Naive B cell (primary cell): ENCODE data around the gene ZC3H11A. TPM values are rescaled to one million over a fixed set of nuclear protein-coding genes. Genes with fewer than 3 reads are reported as not detected.

ENCODE experiments used
- ATAC-seq, 2 donors: fragments of 150-1000 bp; cut with Tn5 transposase; 2 replicates each; pipeline ENCODE4 v1.10.0; 2021; ENCODE audit warnings: low read depth in 2 of 2, mild to moderate bottlenecking in 2 of 2, moderate library complexity in 2 of 2
- DNase-seq: peaks from one replicate; pipeline ENCODE4 v3.0.0; 2022
- H3K27ac Mint-ChIP-seq, 6 donors: one replicate each; pipeline ENCODE4 v1.8.0; 2020 to 2022; ENCODE audit warnings: mild to moderate bottlenecking in 6 of 6, mixed read lengths in 6 of 6, moderate library complexity in 5 of 6, inconsistent platforms in 2 of 6
- H3K27me3 Mint-ChIP-seq, 3 donors: one replicate each; pipeline ENCODE4 v1.8.0; 2021 to 2022; ENCODE audit warnings: mixed read lengths in 3 of 3, mild to moderate bottlenecking in 1 of 3
- H3K36me3 Mint-ChIP-seq, 2 donors: one replicate each; pipeline ENCODE4 v1.8.0; 2020 to 2022; ENCODE audit warnings: mixed read lengths in 2 of 2, inconsistent platforms in 1 of 2, mild to moderate bottlenecking in 1 of 2
- H3K4me1 Mint-ChIP-seq, 3 donors: one replicate each; pipeline ENCODE4 v1.8.0; 2020 to 2022; ENCODE audit warnings: mixed read lengths in 3 of 3, inconsistent platforms in 1 of 3, mild to moderate bottlenecking in 1 of 3, moderate library complexity in 1 of 3
- H3K4me3 Mint-ChIP-seq, 8 donors: one replicate each; pipeline ENCODE4 v1.8.0; 2020 to 2022; ENCODE audit warnings: mild to moderate bottlenecking in 8 of 8, mixed read lengths in 8 of 8, moderate library complexity in 8 of 8, inconsistent platforms in 2 of 8
- H3K9me3 Mint-ChIP-seq, 7 donors: one replicate each; pipeline ENCODE4 v1.8.0; 2020 to 2022; ENCODE audit warnings: mixed read lengths in 7 of 7, mild to moderate bottlenecking in 5 of 7, inconsistent platforms in 2 of 7, moderate library complexity in 1 of 7
- polyA plus RNA-seq, 6 donors: library from polyadenylated mRNA; unstranded; fragments of 300-500 nt; fragmentation: Illumina TruSeq; gene quantifications; one replicate each; pipeline ENCODE4 v1.2.3, GENCODE V29; 2021; ENCODE audit warnings: low read depth in 6 of 6

ZC3H11A gene
- polyA plus RNA-seq, 6 donors from 2014 or later, result 39.1 to 61.9 (median 47.4) TPM

DNA sequence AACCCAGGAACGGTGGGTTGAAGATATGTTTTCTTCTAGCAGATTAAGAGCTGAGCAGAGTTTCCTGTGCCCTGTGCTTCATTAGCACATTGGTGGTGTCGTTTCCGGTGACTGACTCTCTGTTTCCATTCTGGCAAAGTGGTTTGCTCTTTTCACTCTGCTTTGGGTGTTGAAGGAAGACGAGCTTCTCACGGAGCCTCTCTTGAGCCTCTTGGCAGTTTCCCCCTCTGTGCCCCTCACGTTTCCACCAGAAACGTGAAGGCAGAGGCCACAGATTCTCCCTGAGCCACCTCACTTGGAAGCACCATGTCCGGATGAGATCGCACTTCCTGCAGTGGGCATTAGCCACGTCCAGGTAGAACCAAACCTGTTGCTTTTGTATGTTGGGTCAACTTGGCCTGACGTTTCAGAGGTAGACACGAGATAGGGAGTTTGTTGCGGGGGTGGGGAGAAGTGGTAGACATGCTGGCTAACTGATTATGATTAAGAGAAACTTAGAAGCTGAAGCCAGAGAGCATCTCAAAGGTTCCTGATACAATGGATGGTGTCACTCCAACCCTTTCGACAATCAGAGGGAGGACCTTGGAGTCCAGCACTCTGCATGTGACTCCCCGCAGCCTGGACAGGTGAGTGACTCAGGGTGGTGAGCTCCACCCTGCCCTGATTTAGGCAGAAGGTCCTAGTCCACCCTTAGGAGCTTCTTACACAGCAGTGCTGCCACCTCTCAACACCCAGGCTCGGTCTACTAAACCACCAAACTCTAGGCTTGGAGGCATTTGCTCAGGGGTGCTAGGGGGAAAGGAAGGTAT, 30.2 kb upstream of the ZC3H11A start, which contains the start of gene LAX1:
Gene LAX1, plus strand, starts transcription at position 155 of the 809 bp plus-strand sequence. Its CDS starts 383 bp downstream, at position 538.
- H3K27me3 Mint-ChIP-seq, result peaks cover 0 to 5% (median 0%) of the 10 kb centered on the region in 3 donors
- ATAC-seq (peak; percentile 88 to 91), DNase-seq (peak; percentile 35)
- H3K4me1 Mint-ChIP-seq, result peaks cover 16 to 34% (median 18%) of the 10 kb centered on the region in 3 donors
- H3K4me3 Mint-ChIP-seq, result peak within 1 kb of the TSS; percentile 81 to 93 (median 87)
- no peaks in the 10 kb centered on the region for H3K9me3 Mint-ChIP-seq
- H3K27ac Mint-ChIP-seq, result peak within 1 kb of the TSS; percentile 68 to 93 (median 90)
- peaks cover 0 to 7% of the 10 kb centered on the region in 2 donors for H3K36me3 Mint-ChIP-seq

- ATAC-seq, result no peak
- no peak for DNase-seq
- peak overlapping the region in 3 of 6 donors; percentile 48 to 83 (median 62) for H3K27ac Mint-ChIP-seq
- no peaks in the 10 kb centered on the region for H3K9me3 Mint-ChIP-seq
- H3K4me1 Mint-ChIP-seq, result peaks cover 16 to 34% (median 17%) of the 10 kb centered on the region in 3 donors
- peaks cover 0 to 7% of the 10 kb centered on the region in 2 donors for H3K36me3 Mint-ChIP-seq
- peaks cover 0 to 11% (median 4%) of the 10 kb centered on the region in 3 donors for H3K27me3 Mint-ChIP-seq
- peak overlapping the region in 1 of 8 donors; percentile 45 for H3K4me3 Mint-ChIP-seq
Measured at GRCh38 chr1:203768256-203768655, 27.2 kb upstream of the ZC3H11A start.

DNA sequence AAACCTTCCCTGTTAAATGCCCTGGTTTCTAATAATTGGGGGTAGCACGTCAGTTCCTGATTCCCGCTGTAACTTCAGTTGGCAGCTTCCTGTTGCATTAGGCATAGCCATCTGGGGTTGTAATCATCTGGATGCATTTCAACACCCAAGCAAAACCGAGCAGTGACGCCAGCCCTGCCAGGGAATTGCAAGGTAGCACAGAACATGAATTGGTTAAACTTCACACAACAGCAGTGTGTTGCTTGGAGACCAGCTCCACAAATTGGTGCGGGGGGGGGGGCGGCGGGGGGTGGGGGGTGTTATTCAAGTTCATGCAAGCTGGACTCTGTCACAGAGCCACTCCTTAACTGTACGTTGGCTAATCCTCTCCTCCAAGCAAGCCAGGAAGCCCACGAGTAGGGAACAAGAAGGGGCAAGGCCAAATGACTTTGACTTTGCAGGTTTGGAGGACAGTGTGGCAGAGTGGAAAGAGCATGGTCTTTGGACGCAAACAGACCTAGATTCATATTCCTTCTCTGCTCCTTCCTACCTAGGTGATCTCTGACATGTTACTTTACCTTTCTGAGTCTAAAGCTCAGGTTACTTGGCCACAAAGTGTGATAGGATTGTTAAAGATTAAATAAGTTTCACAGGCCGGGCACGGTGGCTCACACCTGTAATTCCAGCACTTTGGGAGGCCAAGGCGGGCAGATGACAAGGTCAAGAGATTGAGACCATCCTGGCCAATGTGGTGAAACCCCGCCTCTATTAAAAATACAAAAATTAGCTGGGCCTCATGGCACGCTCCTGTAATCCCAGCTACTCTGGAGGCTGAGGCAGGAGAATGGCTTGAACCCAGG, 25.7 kb upstream of the ZC3H11A start:
- DNase-seq, result no peak
- Mint-ChIP-seq H3K9me3 (no peaks in the 10 kb centered on the region), H3K36me3 (peaks cover 0 to 7% of the 10 kb centered on the region in 2 donors), H3K4me1 (peaks cover 15 to 24% (median 16%) of the 10 kb centered on the region in 3 donors), H3K27ac (peak overlapping the region in 4 of 6 donors; percentile 34 to 88 (median 86)), H3K4me3 (peak overlapping the region in 1 of 8 donors; percentile 42), H3K27me3 (peaks cover 0 to 11% (median 4%) of the 10 kb centered on the region in 3 donors)
- peak in 1 of 2 donors; percentile 11 for ATAC-seq

DNA sequence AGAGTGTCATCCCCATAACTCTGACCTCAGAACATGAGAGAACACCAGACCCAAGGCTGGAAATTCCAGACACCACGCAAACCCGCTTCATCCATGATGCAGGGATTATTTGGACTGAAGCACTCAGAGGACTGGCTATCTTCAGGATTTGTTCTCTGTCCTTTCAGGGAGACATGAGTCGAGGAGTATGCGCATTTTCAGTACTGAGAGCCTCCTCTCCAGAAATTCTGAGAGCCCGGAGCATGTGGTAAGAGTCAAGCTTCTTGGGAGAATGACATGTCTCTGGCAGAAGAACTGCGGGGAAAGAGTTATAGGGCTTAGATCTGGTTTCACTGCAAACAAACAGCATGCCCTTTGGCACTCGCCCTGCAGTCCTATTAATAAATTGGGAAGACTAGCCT, 23.5 kb upstream of the ZC3H11A start:
- H3K27me3 Mint-ChIP-seq, result peaks cover 0 to 11% (median 4%) of the 10 kb centered on the region in 3 donors

GRCh38 chr1:203772836-203773235, 22.6 kb upstream of the ZC3H11A start:
- H3K4me1 Mint-ChIP-seq, result peaks cover 21 to 31% (median 26%) of the 10 kb centered on the region in 3 donors
- no peak overlapping the region for H3K4me3 Mint-ChIP-seq
- peaks cover 0 to 7% of the 10 kb centered on the region in 2 donors for H3K36me3 Mint-ChIP-seq
- DNase-seq, result no peak
- no peak overlapping the region for H3K27ac Mint-ChIP-seq
- H3K9me3 Mint-ChIP-seq, result no peaks in the 10 kb centered on the region
- no peak for ATAC-seq
- H3K27me3 Mint-ChIP-seq, result peaks cover 0 to 11% (median 4%) of the 10 kb centered on the region in 3 donors

More for the DNA sequence above, 23.5 kb upstream of the ZC3H11A start:
- Mint-ChIP-seq H3K36me3 (peaks cover 0 to 7% of the 10 kb centered on the region in 2 donors), H3K4me3 (no peak overlapping the region), H3K27ac (peak overlapping the region in 2 of 6 donors; percentile 57 to 88), H3K9me3 (no peaks in the 10 kb centered on the region), H3K4me1 (peaks cover 21 to 31% (median 25%) of the 10 kb centered on the region in 3 donors)
- ATAC-seq (no peak), DNase-seq (no peak)

GRCh38 chr1:203776636-203777035, 18.8 kb upstream of the ZC3H11A start:
- DNase-seq (no peak), ATAC-seq (peak; percentile 35 to 47)
- peak overlapping the region in 4 of 6 donors; percentile 0 to 83 (median 50) for H3K27ac Mint-ChIP-seq
- peaks cover 9 to 15% (median 14%) of the 10 kb centered on the region in 3 donors for H3K4me1 Mint-ChIP-seq
- no peaks in the 10 kb centered on the region for H3K27me3 Mint-ChIP-seq
- no peak overlapping the region for H3K4me3 Mint-ChIP-seq
- no peaks in the 10 kb centered on the region for H3K9me3 Mint-ChIP-seq
- H3K36me3 Mint-ChIP-seq, result no peaks in the 10 kb centered on the region

- H3K27ac Mint-ChIP-seq, result no peak overlapping the region
- H3K4me3 Mint-ChIP-seq, result no peak overlapping the region
- H3K36me3 Mint-ChIP-seq, result no peaks in the 10 kb centered on the region
- H3K27me3 Mint-ChIP-seq, result no peaks in the 10 kb centered on the region
- H3K9me3 Mint-ChIP-seq, result no peaks in the 10 kb centered on the region
- ATAC-seq (no peak), DNase-seq (no peak)
- H3K4me1 Mint-ChIP-seq, result peaks cover 9 to 20% (median 14%) of the 10 kb centered on the region in 3 donors
Measured at GRCh38 chr1:203777596-203777995, 17.8 kb upstream of the ZC3H11A start.

DNA sequence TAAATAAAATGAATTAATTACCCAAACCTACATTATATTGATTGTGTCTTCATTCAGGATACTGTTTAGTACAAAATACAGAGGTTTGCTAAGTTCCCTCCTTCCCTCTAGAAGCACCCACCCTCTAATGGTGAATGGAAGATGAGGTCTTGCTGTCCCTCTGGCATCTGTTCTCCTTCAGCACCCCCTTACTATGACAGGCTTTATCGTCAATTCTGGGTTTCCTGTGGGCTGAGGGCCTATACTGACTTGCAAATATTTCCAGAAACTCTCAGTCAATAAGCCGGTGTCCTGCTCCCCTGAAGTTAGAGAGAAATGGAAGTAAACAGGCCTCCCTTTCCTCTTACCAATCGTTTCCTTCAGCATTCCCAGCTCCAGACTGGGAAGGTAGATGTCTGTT, 17.3 kb upstream of the ZC3H11A start:
- ATAC-seq (no peak), DNase-seq (no peak)
- H3K4me3 Mint-ChIP-seq, result no peak overlapping the region
- no peaks in the 10 kb centered on the region for H3K9me3 Mint-ChIP-seq
- peaks cover 11 to 20% (median 14%) of the 10 kb centered on the region in 3 donors for H3K4me1 Mint-ChIP-seq
- H3K36me3 Mint-ChIP-seq, result no peaks in the 10 kb centered on the region
- H3K27me3 Mint-ChIP-seq, result no peaks in the 10 kb centered on the region
- H3K27ac Mint-ChIP-seq, result no peak overlapping the region

- peak overlapping the region in 1 of 6 donors; percentile 74 for H3K27ac Mint-ChIP-seq
- H3K4me3 Mint-ChIP-seq, result no peak overlapping the region
- no peaks in the 10 kb centered on the region for H3K9me3 Mint-ChIP-seq
- H3K4me1 Mint-ChIP-seq, result peaks cover 11 to 20% (median 14%) of the 10 kb centered on the region in 3 donors
- DNase-seq (no peak), ATAC-seq (no peak)
- no peaks in the 10 kb centered on the region for H3K36me3 Mint-ChIP-seq
- H3K27me3 Mint-ChIP-seq, result no peaks in the 10 kb centered on the region
Measured at GRCh38 chr1:203778789-203779188, 16.6 kb upstream of the ZC3H11A start.

GRCh38 chr1:203781962-203782361, 13.5 kb upstream of the ZC3H11A start:
- DNase-seq (no peak), ATAC-seq (no peak)
- Mint-ChIP-seq H3K36me3 (no peaks in the 10 kb centered on the region), H3K4me1 (peaks cover under 1 to 5% (median 2%) of the 10 kb centered on the region in 3 donors), H3K27ac (peak overlapping the region in 2 of 6 donors; percentile 43 to 67), H3K4me3 (no peak overlapping the region), H3K9me3 (no peaks in the 10 kb centered on the region), H3K27me3 (no peaks in the 10 kb centered on the region)

- Mint-ChIP-seq H3K27me3 (no peaks in the 10 kb centered on the region), H3K36me3 (no peaks in the 10 kb centered on the region), H3K9me3 (no peaks in the 10 kb centered on the region), H3K4me3 (no peak overlapping the region), H3K27ac (no peak overlapping the region), H3K4me1 (peaks cover 0 to 5% (median 2%) of the 10 kb centered on the region in 3 donors)
- ATAC-seq (no peak), DNase-seq (no peak)
Measured at GRCh38 chr1:203789966-203790365, 5.5 kb upstream of the ZC3H11A start.

DNA sequence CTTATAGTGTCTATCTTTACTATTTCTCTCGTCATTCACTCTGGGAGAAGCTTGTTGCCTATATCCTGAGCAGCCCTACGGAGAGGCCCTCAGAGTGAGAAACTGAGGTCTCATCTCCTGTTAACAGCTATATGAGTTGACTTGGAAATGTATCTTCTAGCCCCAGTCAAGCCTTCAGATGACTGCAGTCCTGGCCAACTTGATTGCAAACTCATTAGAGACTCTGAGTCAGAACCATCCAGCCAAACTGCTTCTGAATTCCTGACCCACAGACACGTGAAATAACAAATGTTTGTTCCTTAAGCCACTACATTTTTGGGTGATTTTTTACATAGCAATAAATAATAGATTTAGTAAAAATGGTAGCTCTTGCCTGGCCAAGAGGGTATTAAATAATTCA, 3.9 kb upstream of the ZC3H11A start:
- peaks cover 3 to 18% (median 9%) of the 10 kb centered on the region in 3 donors for H3K4me1 Mint-ChIP-seq
- ATAC-seq, result no peak

GRCh38 chr1:203792486-203792885, 2.9 kb upstream of the ZC3H11A start:
- DNase-seq (no peak), ATAC-seq (no peak)
- no peak overlapping the region for H3K4me3 Mint-ChIP-seq
- peaks cover 0 to 12% of the 10 kb centered on the region in 2 donors for H3K36me3 Mint-ChIP-seq
- H3K4me1 Mint-ChIP-seq, result peaks cover 13 to 26% (median 15%) of the 10 kb centered on the region in 3 donors
- H3K27me3 Mint-ChIP-seq, result no peaks in the 10 kb centered on the region
- H3K9me3 Mint-ChIP-seq, result no peaks in the 10 kb centered on the region
- no peak overlapping the region for H3K27ac Mint-ChIP-seq

More for the DNA sequence above, 3.9 kb upstream of the ZC3H11A start:
- H3K36me3 Mint-ChIP-seq, result peaks cover 0 to 7% of the 10 kb centered on the region in 2 donors
- no peak overlapping the region for H3K4me3 Mint-ChIP-seq
- no peak overlapping the region for H3K27ac Mint-ChIP-seq
- H3K27me3 Mint-ChIP-seq, result no peaks in the 10 kb centered on the region
- no peak for DNase-seq
- no peaks in the 10 kb centered on the region for H3K9me3 Mint-ChIP-seq
